H1 (cell line): ENCODE measurements around the gene TSR3.

Source experiments
- BACH1 ChIP-seq: IDR thresholded peaks from 2 replicates; pipeline ENCODE4 v1.6.1; 2012; ENCODE audit warnings: low read length, improper control_type of control experiment
- EP300 ChIP-seq, 2 experiments: IDR thresholded peaks; 1 replicate in 1 of 2; 2 replicates in 1 of 2; pipeline ENCODE4 v1.6.1; 2011 to 2012; ENCODE audit warnings: low read depth in 2 of 2, low read length in 2 of 2, mild to moderate bottlenecking in 2 of 2, borderline replicate concordance in 1 of 2, inconsistent platforms in 1 of 2, moderate library complexity in 1 of 2
- POLR2A ChIP-seq, 2 experiments: IDR thresholded peaks; 1 replicate in 1 of 2; 2 replicates in 1 of 2; pipeline ENCODE4 v1.6.1; 2011; ENCODE audit warnings: low read depth in 2 of 2, low read length in 2 of 2, mild to moderate bottlenecking in 2 of 2; ENCODE audit errors: control extremely low read depth in 1 of 2
- POLR2AphosphoS5 ChIP-seq: IDR thresholded peaks from 2 replicates; pipeline ENCODE4 v1.6.1; 2011; ENCODE audit warnings: low read depth, low read length
- TF ChIP-seq, protein P1 (sequence below), 3 experiments: IDR thresholded peaks; 1 replicate in 2 of 3; 2 replicates in 1 of 3; pipeline versions ENCODE4 v1.5.1 to v1.6.1; 2011; ENCODE audit warnings: low read length in 3 of 3, mild to moderate bottlenecking in 3 of 3, inconsistent platforms in 2 of 3, low read depth in 1 of 3, moderate library complexity in 1 of 3; ENCODE audit not compliant: insufficient read depth in 1 of 3; ENCODE audit errors: control extremely low read depth in 1 of 3
- TF ChIP-seq, protein P2 (sequence below): IDR thresholded peaks from 2 replicates; pipeline ENCODE4 v1.6.1; 2012; ENCODE audit warnings: low read length, inconsistent platforms

DNA sequence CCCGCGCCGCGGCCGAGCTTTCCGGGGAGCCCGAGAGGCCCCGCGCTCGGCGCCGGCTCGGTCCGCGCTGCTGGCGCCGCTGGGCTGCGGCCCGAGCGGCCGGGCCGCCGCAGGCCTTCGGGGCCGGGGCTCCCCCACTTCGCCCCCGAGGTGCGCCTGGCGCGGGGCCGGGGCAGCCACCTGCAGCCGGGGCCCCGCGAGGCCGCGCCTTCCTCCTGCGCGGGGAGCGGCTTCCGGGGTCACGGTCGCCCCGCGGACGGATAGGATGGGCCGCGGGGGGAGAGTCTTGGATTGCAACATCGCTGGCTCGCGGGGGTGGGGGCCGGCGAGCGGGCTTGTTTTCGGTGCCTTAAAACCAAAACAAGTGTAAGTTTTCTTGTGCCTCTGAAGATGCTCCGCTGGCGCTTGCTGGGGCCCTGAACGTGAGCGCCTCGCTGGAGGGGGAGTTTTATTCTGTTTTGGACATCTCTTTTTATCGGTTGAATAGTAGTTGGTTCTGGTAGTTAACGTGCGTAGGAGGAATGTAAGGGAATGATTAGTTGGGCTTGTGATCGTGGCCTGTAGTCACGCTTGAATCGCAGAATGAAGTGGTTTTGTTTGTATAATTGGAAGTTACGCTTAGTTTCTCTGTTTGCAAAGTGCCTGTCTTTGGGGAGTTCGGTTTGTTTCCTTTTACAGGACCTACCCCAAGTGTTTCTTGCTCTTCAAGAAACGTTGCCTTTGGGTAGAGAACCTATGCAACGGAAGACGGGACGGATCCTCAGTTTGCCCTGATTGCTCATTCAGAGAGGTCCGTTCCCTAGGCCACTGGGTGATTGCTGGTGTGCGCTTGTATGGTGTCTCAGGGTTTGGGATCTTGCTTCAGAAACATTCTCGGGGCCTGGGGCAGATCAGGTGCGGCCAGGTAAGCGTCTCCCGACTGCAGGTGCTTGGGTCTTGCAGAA lies 41.5 kb downstream of the TSR3 start:
- TF ChIP-seq EP300 (IDR thresholded peaks at IDR 0.05; ENCODE audit: borderline replicate concordance in 1 of 2, low read depth in 2 of 2, low read length in 2 of 2) (no peak), POLR2AphosphoS5 (no peak), POLR2A (IDR thresholded peaks at IDR 0.05; ENCODE audit: control extremely low read depth in 1 of 2, low read depth in 2 of 2, low read length in 2 of 2) (peak in 1 of 2 experiments; percentile 6; a peak in 1 of 3 replicates), BACH1 (no peak)
- TF ChIP-seq, protein P1, sequence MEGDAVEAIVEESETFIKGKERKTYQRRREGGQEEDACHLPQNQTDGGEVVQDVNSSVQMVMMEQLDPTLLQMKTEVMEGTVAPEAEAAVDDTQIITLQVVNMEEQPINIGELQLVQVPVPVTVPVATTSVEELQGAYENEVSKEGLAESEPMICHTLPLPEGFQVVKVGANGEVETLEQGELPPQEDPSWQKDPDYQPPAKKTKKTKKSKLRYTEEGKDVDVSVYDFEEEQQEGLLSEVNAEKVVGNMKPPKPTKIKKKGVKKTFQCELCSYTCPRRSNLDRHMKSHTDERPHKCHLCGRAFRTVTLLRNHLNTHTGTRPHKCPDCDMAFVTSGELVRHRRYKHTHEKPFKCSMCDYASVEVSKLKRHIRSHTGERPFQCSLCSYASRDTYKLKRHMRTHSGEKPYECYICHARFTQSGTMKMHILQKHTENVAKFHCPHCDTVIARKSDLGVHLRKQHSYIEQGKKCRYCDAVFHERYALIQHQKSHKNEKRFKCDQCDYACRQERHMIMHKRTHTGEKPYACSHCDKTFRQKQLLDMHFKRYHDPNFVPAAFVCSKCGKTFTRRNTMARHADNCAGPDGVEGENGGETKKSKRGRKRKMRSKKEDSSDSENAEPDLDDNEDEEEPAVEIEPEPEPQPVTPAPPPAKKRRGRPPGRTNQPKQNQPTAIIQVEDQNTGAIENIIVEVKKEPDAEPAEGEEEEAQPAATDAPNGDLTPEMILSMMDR (IDR thresholded peaks at IDR 0.05; ENCODE audit: control extremely low read depth in 1 of 3, insufficient read depth in 1 of 3, low read depth in 1 of 3, low read length in 3 of 3) = no peak
- TF ChIP-seq, protein P2, sequence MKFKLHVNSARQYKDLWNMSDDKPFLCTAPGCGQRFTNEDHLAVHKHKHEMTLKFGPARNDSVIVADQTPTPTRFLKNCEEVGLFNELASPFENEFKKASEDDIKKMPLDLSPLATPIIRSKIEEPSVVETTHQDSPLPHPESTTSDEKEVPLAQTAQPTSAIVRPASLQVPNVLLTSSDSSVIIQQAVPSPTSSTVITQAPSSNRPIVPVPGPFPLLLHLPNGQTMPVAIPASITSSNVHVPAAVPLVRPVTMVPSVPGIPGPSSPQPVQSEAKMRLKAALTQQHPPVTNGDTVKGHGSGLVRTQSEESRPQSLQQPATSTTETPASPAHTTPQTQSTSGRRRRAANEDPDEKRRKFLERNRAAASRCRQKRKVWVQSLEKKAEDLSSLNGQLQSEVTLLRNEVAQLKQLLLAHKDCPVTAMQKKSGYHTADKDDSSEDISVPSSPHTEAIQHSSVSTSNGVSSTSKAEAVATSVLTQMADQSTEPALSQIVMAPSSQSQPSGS = no peak
